Trophoblast cell (in vitro differentiated cells and primary cell): Measurements from ENCODE around the gene ITGAL.
"Not testable (repeated sequence)": the region's sequence is repeated elsewhere in the genome, so short reads cannot be mapped to it uniquely, and the experiment has no call there.

Experiments used
- DNase-seq, 2 donors: peaks; one replicate each; pipeline ENCODE4 v3.0.0-alpha.2; 2016
- H2AFZ ChIP-seq: 2 replicates; pipeline ENCODE4 v1.6.1; 2013; ENCODE audit warnings: low read length, moderate library complexity, mild to moderate bottlenecking; ENCODE audit not compliant: insufficient read depth, poor library complexity
- H2AK5ac ChIP-seq: 2 replicates; pipeline ENCODE4 v1.6.1; 2013; ENCODE audit warnings: mild to moderate bottlenecking, low read length
- H2BK120ac ChIP-seq: 2 replicates; pipeline ENCODE4 v1.6.1; 2013; ENCODE audit warnings: low read length, mild to moderate bottlenecking, moderate library complexity; ENCODE audit not compliant: insufficient read depth, poor library complexity
- H2BK12ac ChIP-seq: 2 replicates; pipeline ENCODE4 v1.6.1; 2013; ENCODE audit warnings: mild to moderate bottlenecking, low read length, moderate library complexity
- H2BK5ac ChIP-seq: 2 replicates; pipeline ENCODE4 v1.6.1; 2013; ENCODE audit warnings: low read length, low read depth, moderate library complexity, mild to moderate bottlenecking; ENCODE audit not compliant: poor library complexity
- H3K14ac ChIP-seq: 2 replicates; pipeline ENCODE4 v1.6.1; 2013; ENCODE audit warnings: mild to moderate bottlenecking, low read length
- H3K18ac ChIP-seq: 2 replicates; pipeline ENCODE4 v1.6.1; 2013; ENCODE audit warnings: mild to moderate bottlenecking, low read length
- H3K23ac ChIP-seq: 2 replicates; pipeline ENCODE4 v1.6.1; 2013; ENCODE audit warnings: low read length
- H3K27ac ChIP-seq: 2 replicates; pipeline ENCODE4 v1.5.1; 2013; ENCODE audit warnings: low read depth, mild to moderate bottlenecking, inconsistent platforms, low read length, moderate library complexity
- H3K27me3 ChIP-seq: 2 replicates; pipeline ENCODE4 v1.6.1; 2013; ENCODE audit warnings: inconsistent platforms, mild to moderate bottlenecking, low read length, moderate library complexity; ENCODE audit not compliant: insufficient read depth
- H3K36me3 ChIP-seq, 2 experiments: 1 replicate in 1 of 2; 2 replicates in 1 of 2; pipeline ENCODE4 v1.6.1; 2013; ENCODE audit warnings: low read length in 2 of 2, mild to moderate bottlenecking in 2 of 2, moderate library complexity in 1 of 2; ENCODE audit not compliant: insufficient read depth in 2 of 2, control insufficient read depth in 1 of 2
- H3K4ac ChIP-seq: 2 replicates; pipeline ENCODE4 v1.6.1; 2013; ENCODE audit warnings: low read depth, mild to moderate bottlenecking, low read length, moderate library complexity
- H3K4me1 ChIP-seq, 2 experiments: 1 replicate in 1 of 2; 2 replicates in 1 of 2; pipeline ENCODE4 v1.6.1; 2013; ENCODE audit warnings: low read length in 2 of 2, mild to moderate bottlenecking in 2 of 2, moderate library complexity in 1 of 2; ENCODE audit not compliant: insufficient read depth in 2 of 2, control insufficient read depth in 1 of 2
- H3K4me2 ChIP-seq: 2 replicates; pipeline ENCODE4 v1.6.1; 2013; ENCODE audit warnings: inconsistent platforms, mild to moderate bottlenecking, low read length, moderate library complexity
- H3K4me3 ChIP-seq: 2 replicates; pipeline ENCODE4 v1.5.1; 2013; ENCODE audit warnings: mild to moderate bottlenecking, low read depth, low read length, inconsistent platforms
- H3K79me1 ChIP-seq: one replicate; pipeline ENCODE4 v1.6.1; 2013; ENCODE audit warnings: low read length
- H3K79me2 ChIP-seq: 2 replicates; pipeline ENCODE4 v1.6.1; 2013; ENCODE audit warnings: low read length, mild to moderate bottlenecking; ENCODE audit not compliant: control insufficient read depth, insufficient read depth, poor library complexity
- H3K9ac ChIP-seq: 2 replicates; pipeline ENCODE4 v1.6.1; 2013; ENCODE audit warnings: mild to moderate bottlenecking, low read length
- H3K9me3 ChIP-seq: 2 replicates; pipeline ENCODE4 v1.6.1; 2013; ENCODE audit warnings: low read depth, mild to moderate bottlenecking, control low read depth, inconsistent platforms, low read length; ENCODE audit not compliant: insufficient read depth
- H4K12ac ChIP-seq: 2 replicates; pipeline ENCODE4 v1.6.1; 2013; ENCODE audit warnings: low read depth, mild to moderate bottlenecking, low read length, moderate library complexity
- H4K8ac ChIP-seq: 2 replicates; pipeline ENCODE4 v1.6.1; 2013; ENCODE audit warnings: low read depth, mild to moderate bottlenecking, low read length, moderate library complexity
- H4K91ac ChIP-seq: one replicate; pipeline ENCODE4 v1.6.1; 2013; ENCODE audit warnings: low read depth, mild to moderate bottlenecking, low read length, moderate library complexity
- WGBS: extraction: QIAGEN DNeasy Blood & Tissue Kit; methylation state at CpG from one replicate; pipeline ENCODE4 v1.1.7; 2013; ENCODE audit warnings: missing lambda C conversion rate; ENCODE audit not compliant: insufficient read length, insufficient coverage; ENCODE audit errors: extremely low coverage; 5-methylcytosine and 5-hydroxymethylcytosine counted together

The ITGAL gene

DNA sequence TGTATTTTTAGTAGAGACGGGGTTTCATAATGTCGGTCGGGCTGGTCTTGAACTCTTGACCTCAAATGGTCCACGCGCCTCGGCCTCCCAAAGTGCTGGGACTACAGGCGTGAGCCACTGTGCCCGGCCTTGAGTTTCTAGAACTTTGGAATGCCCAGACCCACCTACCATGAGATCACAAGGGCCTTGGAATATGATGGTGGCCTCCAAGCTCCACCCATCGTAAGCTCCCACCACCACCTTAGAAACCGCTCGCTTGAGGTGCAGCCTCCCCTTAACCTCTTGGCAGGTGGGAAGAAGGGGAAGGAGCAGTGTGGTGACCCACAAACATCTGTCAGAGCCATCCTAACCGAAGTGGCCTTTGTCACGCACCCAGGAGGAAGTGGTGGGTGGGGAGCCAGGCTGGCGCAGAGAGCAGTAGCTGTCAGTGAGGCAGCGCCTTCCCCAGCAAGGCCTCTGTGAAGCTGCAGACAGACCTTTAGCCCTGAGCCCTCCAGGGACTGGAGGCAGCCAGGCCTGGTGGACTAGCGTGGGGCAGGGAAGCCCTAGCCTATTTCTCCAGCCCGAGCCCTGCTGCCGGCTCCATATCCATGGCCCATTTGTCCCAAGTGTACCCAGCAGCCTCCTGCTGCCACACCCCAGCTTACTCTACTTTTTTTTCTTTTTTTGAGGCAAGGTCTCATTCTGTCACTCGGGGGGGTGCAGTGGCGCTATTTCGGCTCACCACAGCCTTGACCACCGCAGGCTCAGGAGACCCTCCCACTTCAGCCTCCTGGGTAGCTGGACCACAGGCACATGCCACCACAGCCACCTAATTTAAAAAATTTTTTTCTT is 13.8 kb upstream of the ITGAL start:
- Histone ChIP-seq H2BK5ac (no peak overlapping the region), H3K9ac (no peak overlapping the region)
- no CpG with 5 or more reads among the region's 22 CpGs for WGBS

DNA sequence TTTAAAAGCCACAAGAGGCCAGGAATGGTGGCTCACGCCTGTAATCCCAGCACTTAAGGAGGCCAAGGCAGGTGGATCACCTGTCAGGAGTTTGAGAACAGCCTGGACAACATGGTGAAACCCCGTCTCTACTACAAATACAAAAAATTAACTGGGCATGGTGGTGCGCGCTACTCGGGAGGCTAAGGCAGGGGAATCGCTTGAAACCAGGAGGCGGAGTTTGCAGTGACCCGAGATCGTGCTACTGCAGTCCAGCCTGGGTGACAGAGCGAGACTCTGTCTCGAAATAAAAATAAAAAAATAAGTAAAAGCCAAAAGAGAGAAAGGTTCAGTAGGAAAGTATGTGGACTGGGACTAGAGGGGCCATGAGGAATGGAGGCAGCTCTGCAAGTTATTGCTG is 13.1 kb upstream of the ITGAL start:
- no peaks in the 10 kb centered on the region for H3K36me3 ChIP-seq
- DNase-seq: no peak
- no peak overlapping the region for H3K18ac ChIP-seq
- H3K79me1 ChIP-seq: no peaks in the 10 kb centered on the region
- no peak overlapping the region for H2BK120ac ChIP-seq
- no peak overlapping the region for H3K23ac ChIP-seq
- H3K79me2 ChIP-seq: no peaks in the 10 kb centered on the region
- H3K4me2 ChIP-seq: no peak overlapping the region
- no peak overlapping the region for H2BK5ac ChIP-seq
- H3K4ac ChIP-seq: no peak overlapping the region
- no peaks in the 10 kb centered on the region for H3K4me1 ChIP-seq
- WGBS: no CpG with 5 or more reads among the region's 11 CpGs
- no peaks in the 10 kb centered on the region for H3K9me3 ChIP-seq
- H4K91ac ChIP-seq: no peak overlapping the region
- H2BK12ac ChIP-seq: no peak overlapping the region
- no peaks in the 10 kb centered on the region for H3K27me3 ChIP-seq
- no peak overlapping the region for H3K14ac ChIP-seq
- H2AK5ac ChIP-seq: no peak overlapping the region
- H4K12ac ChIP-seq: no peak overlapping the region
- no peak overlapping the region for H3K27ac ChIP-seq
- H3K4me3 ChIP-seq: no peak overlapping the region
- no peak overlapping the region for H4K8ac ChIP-seq
- no peak overlapping the region for H2AFZ ChIP-seq
- no peak overlapping the region for H3K9ac ChIP-seq

More for the DNA sequence above, 13.8 kb upstream of the ITGAL start:
- Histone ChIP-seq H3K27me3 (no peaks in the 10 kb centered on the region), H3K18ac (no peak overlapping the region), H3K79me2 (no peaks in the 10 kb centered on the region), H3K14ac (no peak overlapping the region), H2AFZ (no peak overlapping the region), H3K9me3 (no peaks in the 10 kb centered on the region), H4K8ac (no peak overlapping the region), H3K4me2 (no peak overlapping the region), H3K36me3 (no peaks in the 10 kb centered on the region), H3K4me3 (peak overlapping the region; percentile 43), H3K79me1 (no peaks in the 10 kb centered on the region), H3K4me1 (no peaks in the 10 kb centered on the region), H3K27ac (no peak overlapping the region), H3K4ac (no peak overlapping the region), H2AK5ac (no peak overlapping the region), H4K12ac (no peak overlapping the region), H4K91ac (no peak overlapping the region), H2BK120ac (no peak overlapping the region), H2BK12ac (no peak overlapping the region), H3K23ac (no peak overlapping the region)
- no peak for DNase-seq

DNA sequence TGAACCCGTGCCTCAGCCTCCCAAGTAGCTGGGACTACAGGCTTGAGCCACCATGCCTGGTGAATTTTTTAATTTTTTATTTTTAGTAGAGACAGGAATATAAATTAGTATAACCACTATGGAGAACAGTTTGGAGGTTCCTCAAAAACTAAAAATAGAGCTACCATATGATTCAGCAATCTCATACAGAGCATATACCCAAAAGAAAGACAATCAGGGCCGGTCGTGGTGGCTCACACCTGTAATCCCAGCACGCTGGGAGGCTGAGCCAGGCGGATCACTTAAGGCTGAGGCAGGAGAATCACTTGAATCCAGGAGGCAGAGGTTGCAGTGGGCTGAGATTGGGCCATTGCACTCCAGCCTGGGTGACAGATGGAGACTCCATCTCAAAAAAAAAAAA is 11.1 kb upstream of the ITGAL start:
- H3K36me3 ChIP-seq, H3K14ac ChIP-seq, H3K79me1 ChIP-seq, H3K9me3 ChIP-seq, H2BK12ac ChIP-seq, H3K18ac ChIP-seq, H2BK5ac ChIP-seq, H3K4me1 ChIP-seq, H3K23ac ChIP-seq, H4K91ac ChIP-seq, H3K4me2 ChIP-seq, H3K4ac ChIP-seq, H2AK5ac ChIP-seq, H4K8ac ChIP-seq, H3K79me2 ChIP-seq, H2BK120ac ChIP-seq, H3K27ac ChIP-seq, DNase-seq, H2AFZ ChIP-seq, H3K27me3 ChIP-seq, H3K9ac ChIP-seq, H3K4me3 ChIP-seq, H4K12ac ChIP-seq: not testable (repeated sequence)
- no CpG with 5 or more reads among the region's 5 CpGs for WGBS

DNA sequence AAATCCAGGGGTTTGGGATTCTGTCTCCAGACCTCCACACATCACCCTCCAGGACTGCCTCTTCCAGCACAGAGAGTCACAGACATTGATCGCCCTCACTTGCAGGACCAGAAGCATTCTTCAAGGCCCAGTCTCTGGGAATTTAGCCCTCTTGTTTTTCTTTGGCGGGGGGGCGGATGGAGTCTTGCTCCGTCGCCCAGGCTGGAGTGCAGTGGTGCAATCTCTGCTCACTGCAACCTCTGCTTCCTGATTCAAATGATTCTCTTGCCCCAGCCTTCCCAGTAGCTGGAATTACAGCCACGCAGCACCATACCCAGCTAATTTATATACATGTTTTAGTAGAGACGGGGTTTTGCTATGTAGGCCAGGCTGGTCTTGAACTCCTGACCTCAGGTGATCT is 8.5 kb upstream of the ITGAL start:
- WGBS: no CpG with 5 or more reads among the region's 7 CpGs
- no peak overlapping the region for H3K27ac ChIP-seq
- H3K9me3 ChIP-seq: no peaks in the 10 kb centered on the region
- no peak overlapping the region for H3K4ac ChIP-seq
- no peak overlapping the region for H3K23ac ChIP-seq
- H3K14ac ChIP-seq: no peak overlapping the region
- no peak overlapping the region for H3K4me3 ChIP-seq
- no peaks in the 10 kb centered on the region for H3K27me3 ChIP-seq
- no peaks in the 10 kb centered on the region for H3K4me1 ChIP-seq
- H4K12ac ChIP-seq: no peak overlapping the region
- DNase-seq: no peak
- H3K36me3 ChIP-seq: no peaks in the 10 kb centered on the region
- no peak overlapping the region for H2AK5ac ChIP-seq
- H2BK120ac ChIP-seq: no peak overlapping the region
- H2AFZ ChIP-seq: no peak overlapping the region
- H2BK5ac ChIP-seq: no peak overlapping the region
- no peak overlapping the region for H4K8ac ChIP-seq
- H2BK12ac ChIP-seq: no peak overlapping the region
- no peak overlapping the region for H3K9ac ChIP-seq
- no peaks in the 10 kb centered on the region for H3K79me2 ChIP-seq
- H3K18ac ChIP-seq: no peak overlapping the region
- no peak overlapping the region for H3K4me2 ChIP-seq
- H4K91ac ChIP-seq: no peak overlapping the region
- no peaks in the 10 kb centered on the region for H3K79me1 ChIP-seq
